Muscle of back (tissue), 11 donors: ENCODE measurements around the gene FAM13C. TPM values are rescaled to one million over a fixed set of nuclear protein-coding genes. Genes with fewer than 3 reads are reported as not detected.
"Not testable (repeated sequence)": the region's sequence is repeated elsewhere in the genome, so short reads cannot be mapped to it uniquely, and the experiment has no call there.

ENCODE experiments used
- DNase-seq, 3 donors: peaks; one replicate each; pipeline versions ENCODE4 v3.0.0 to v3.0.0-alpha.2; 2013
- polyA plus RNA-seq, 10 donors: library from polyadenylated mRNA; unstranded; fragments of 120-200 nt; gene quantifications; one replicate each; pipeline ENCODE4 v1.2.1, GENCODE V29; 2013; ENCODE audit not compliant: insufficient read length in 10 of 10

FAM13C gene
- polyA plus RNA-seq, 10 donors, result 27.4 to 41.2 (median 32.1) TPM

- DNase-seq, result peak in 2 of 3 donors; percentile 19 to 66
These were observed 82.3 kb downstream of the FAM13C start for GRCh38 chr10:59279991-59280505.

- DNase-seq, result no peak
These were observed 82.9 kb downstream of the FAM13C start for GRCh38 chr10:59279476-59279875.

GRCh38 chr10:59276919-59277318, 85.4 kb downstream of the FAM13C start:
- DNase-seq, result no peak

GRCh38 chr10:59276133-59276532, 86.2 kb downstream of the FAM13C start:
- no peak for DNase-seq

GRCh38 chr10:59273445-59273844, 88.9 kb downstream of the FAM13C start:
- DNase-seq, result no peak

GRCh38 chr10:59272061-59272460, 90.3 kb downstream of the FAM13C start:
- DNase-seq, result no peak

GRCh38 chr10:59271160-59271559, 91.2 kb downstream of the FAM13C start:
- DNase-seq, result no peak

- DNase-seq, result no peak
These were observed 91.9 kb downstream of the FAM13C start for GRCh38 chr10:59270492-59270891.

GRCh38 chr10:59269651-59270050, 92.7 kb downstream of the FAM13C start:
- DNase-seq, result no peak

- no peak for DNase-seq
These were observed 93.9 kb downstream of the FAM13C start for GRCh38 chr10:59268460-59268859.

- no peak for DNase-seq
These were observed 96.0 kb downstream of the FAM13C start for GRCh38 chr10:59266321-59266720.

- no peak for DNase-seq
These were observed 97.2 kb downstream of the FAM13C start for GRCh38 chr10:59265141-59265540.

- no peak for DNase-seq
These were observed 103.5 kb downstream of the FAM13C start for GRCh38 chr10:59258890-59259289.

GRCh38 chr10:59257224-59257623, 105.1 kb downstream of the FAM13C start:
- DNase-seq, result no peak

GRCh38 chr10:59255463-59255862, 106.9 kb downstream of the FAM13C start:
- DNase-seq, result no peak

- DNase-seq, result no peak
These were observed 109.9 kb downstream of the FAM13C start for GRCh38 chr10:59252491-59252890.

GRCh38 chr10:59245686-59246085, 116.7 kb downstream of the FAM13C start:
- DNase-seq, result no peak

GRCh38 chr10:59244871-59245270, 117.5 kb downstream of the FAM13C start:
- no peak for DNase-seq

- no peak for DNase-seq
These were observed 118.6 kb downstream of the FAM13C start for GRCh38 chr10:59243611-59244195.

- DNase-seq, result no peak
These were observed 119.4 kb downstream of the FAM13C start for GRCh38 chr10:59242991-59243390.

GRCh38 chr10:59242057-59242456, 120.3 kb downstream of the FAM13C start:
- DNase-seq, result no peak

GRCh38 chr10:59240582-59241183, 121.7 kb downstream of the FAM13C start:
- peak; percentile 42 to 78 (median 70) for DNase-seq

- DNase-seq, result not testable (repeated sequence)
These were observed 123.2 kb downstream of the FAM13C start for GRCh38 chr10:59239108-59239507.

GRCh38 chr10:59237775-59238174, 124.6 kb downstream of the FAM13C start:
- DNase-seq, result no peak
